HepG2 (cell line): ENCODE measurements around the gene SEZ6. TPM values are rescaled to one million over a fixed set of nuclear protein-coding genes. Genes with fewer than 3 reads are reported as not detected.

Experiments used
- ATAC-seq: fragments of 200-7000 bp; cut with Tn5 transposase; 3 replicates; pipeline ENCODE4 v1.9.1; 2020; ENCODE audit warnings: mild to moderate bottlenecking, moderate library complexity
- BruUV-seq: library from RNA; stranded (reverse); fragments of 400-500 nt; replicated peaks from 2 replicates; lab custom pipeline; 2021; lab: Mats Ljungman, UMichigan
- CTCF ChIA-PET: fragments of 300-600 bp; formaldehyde crosslinking; extraction: SDS; loops from one replicate; lab custom pipeline; 2021; ENCODE audit warnings: low total read pairs, inconsistent platforms, low intra/inter-chr PET ratio; lab: Yijun Ruan, JAX
- POLR2A ChIA-PET: fragments of 350-600 bp; sonication (Branson Sonifier 250); formaldehyde crosslinking; loops from one replicate; lab custom pipeline; 2020; ENCODE audit warnings: antibody characterized with exemption, inconsistent platforms; lab: Yijun Ruan, JAX
- DNase-seq: peaks from one replicate; pipeline ENCODE4 v3.0.0-alpha.2; 2015; ENCODE audit warnings: low spot score
- FAIRE-seq: peaks from 3 replicates; lab custom pipeline; 2011; peaks lifted over from hg19 to GRCh38; lab: Jason Lieb, UNC
- H2AFZ ChIP-seq: one replicate; pipeline ENCODE4 v1.6.1; 2011; ENCODE audit warnings: low read length, inconsistent platforms
- H3K27ac ChIP-seq: fragments of 300-600 bp; 3 replicates; pipeline ENCODE4 v1.8.0; 2011; ENCODE audit warnings: mixed run types, mild to moderate bottlenecking, mixed read lengths, low read length, inconsistent platforms; ENCODE audit not compliant: insufficient read depth; ENCODE audit errors: extremely low read length
- H3K27me3 ChIP-seq, 2 experiments: fragments of 200-600 bp in 1 of 2; 2 replicates in 1 of 2; 3 replicates in 1 of 2; pipeline versions ENCODE4 v1.6.0 to v1.8.0; 2011; ENCODE audit warnings: low read length in 2 of 2, mild to moderate bottlenecking in 2 of 2, moderate library complexity in 2 of 2, inconsistent platforms in 1 of 2; ENCODE audit not compliant: insufficient read depth in 2 of 2, control insufficient read depth in 1 of 2
- H3K36me3 ChIP-seq, 2 experiments: fragments of 200-600 bp in 1 of 2; replicated peaks in 1 of 2; 2 replicates in 1 of 2; 3 replicates in 1 of 2; pipeline versions ENCODE4 v1.5.1 to v1.8.0; 2011; ENCODE audit warnings: low read length in 2 of 2, inconsistent platforms in 1 of 2; ENCODE audit not compliant: insufficient read depth in 2 of 2, control insufficient read depth in 1 of 2
- H3K4me1 ChIP-seq: 2 replicates; pipeline ENCODE4 v1.5.1; 2012; ENCODE audit warnings: low read length, inconsistent platforms; ENCODE audit not compliant: insufficient read depth
- H3K4me2 ChIP-seq: 2 replicates; pipeline ENCODE4 v1.6.0; 2011; ENCODE audit warnings: low read depth, low read length, inconsistent platforms
- H3K4me3 ChIP-seq, 3 experiments: fragments of 200-600 bp in 1 of 3; sonication (generic), shearing (Covaris generic) in 1 of 3; replicated peaks in 1 of 3; 2 replicates each; pipeline ENCODE4 v1.5.1; 2011 to 2016; ENCODE audit warnings: low read length in 3 of 3, inconsistent platforms in 2 of 3, low read depth in 2 of 3, mild to moderate bottlenecking in 2 of 3, control low read depth in 1 of 3, mixed read lengths in 1 of 3; ENCODE audit not compliant: insufficient read depth in 1 of 3
- H3K79me2 ChIP-seq: one replicate; pipeline ENCODE4 v1.6.1; 2011; ENCODE audit warnings: low read length, inconsistent platforms; ENCODE audit not compliant: insufficient read depth
- H3K9ac ChIP-seq: 2 replicates; pipeline ENCODE4 v1.6.0; 2011; ENCODE audit warnings: mild to moderate bottlenecking, low read depth, low read length, inconsistent platforms; ENCODE audit not compliant: insufficient read depth
- H3K9me3 ChIP-seq: 2 replicates; pipeline ENCODE4 v1.5.1; 2012; ENCODE audit warnings: mild to moderate bottlenecking, low read length
- H4K20me1 ChIP-seq: 2 replicates; pipeline ENCODE4 v1.6.0; 2011; ENCODE audit warnings: inconsistent platforms, mild to moderate bottlenecking, low read length, moderate library complexity; ENCODE audit not compliant: insufficient read depth
- ELF1 ChIP-seq: sonication (generic); formaldehyde crosslinking; IDR thresholded peaks from 2 replicates; pipeline ENCODE4 v1.4.0; 2020; ENCODE audit warnings: missing genetic modification reagents
- FOSL1 ChIP-seq: sonication (generic); formaldehyde crosslinking; IDR thresholded peaks from 2 replicates; pipeline ENCODE4 v1.9.0; 2021; ENCODE audit warnings: missing genetic modification reagents, borderline replicate concordance
- FOXK2 ChIP-seq: fragments of 450-650 bp; IDR thresholded peaks from 2 replicates; pipeline ENCODE4 v1.6.1; 2016
- GTF2F1 ChIP-seq: fragments of 150-350 bp; IDR thresholded peaks from 2 replicates; pipeline ENCODE4 v1.6.1; 2014; ENCODE audit warnings: low read length
- NFKBIZ ChIP-seq: IDR thresholded peaks from 2 replicates; pipeline ENCODE4 v1.6.1; 2018; ENCODE audit warnings: missing genetic modification reagents, missing compliant biosample characterization
- NFYC ChIP-seq: IDR thresholded peaks from 2 replicates; pipeline ENCODE4 v1.6.1; 2016; ENCODE audit warnings: missing genetic modification reagents, missing compliant biosample characterization
- NR2F6 ChIP-seq, 2 experiments: IDR thresholded peaks; 2 replicates each; pipeline ENCODE4 v1.6.1; 2016; ENCODE audit warnings: antibody characterized with exemption in 1 of 2, mild to moderate bottlenecking in 1 of 2
- PCBP2 ChIP-seq: fragments of 200-400 bp; formaldehyde crosslinking; optimal IDR thresholded peaks from 2 replicates; pipeline ENCODE3; 2018; ENCODE audit warnings: low read length, low read depth; ENCODE audit not compliant: poor library complexity, severe bottlenecking
- ZNF230 ChIP-seq: sonication (generic); formaldehyde crosslinking; IDR thresholded peaks from 2 replicates; pipeline ENCODE4 v1.4.0; 2020; ENCODE audit warnings: mild to moderate bottlenecking, missing genetic modification reagents
- ZNF687 ChIP-seq: sonication (generic); formaldehyde crosslinking; IDR thresholded peaks from 2 replicates; pipeline ENCODE4 v1.5.1; 2020; ENCODE audit warnings: mild to moderate bottlenecking, missing genetic modification reagents, moderate library complexity
- ZNF703 ChIP-seq: sonication (generic); formaldehyde crosslinking; IDR thresholded peaks from 2 replicates; pipeline ENCODE4 v1.5.1; 2020; ENCODE audit warnings: missing genetic modification reagents, mild to moderate bottlenecking, moderate library complexity, borderline replicate concordance
- ZSCAN31 ChIP-seq: sonication (generic); formaldehyde crosslinking; IDR thresholded peaks from 2 replicates; pipeline ENCODE4 v1.5.0; 2020; ENCODE audit warnings: low read depth, mild to moderate bottlenecking, missing genetic modification reagents
- WGBS: methylation state at CpG from one replicate; pipeline ENCODE4 v1.1.6; 2017; ENCODE audit warnings: low lambda C conversion rate; 5-methylcytosine and 5-hydroxymethylcytosine counted together
- in situ Hi-C: cut with HindIII; loops from 2 replicates; pipeline ENCODE4 v1.10.0; 2017; ENCODE audit warnings: low pct_unique_long_range_greater_than_20kb; ENCODE audit not compliant: extremely low pct_ligation_motif_present
- intact Hi-C: fragments of 100-400 bp; cut with micrococcal nuclease; formaldehyde crosslinking; loops from one replicate; pipeline ENCODE4 v1.10.0; 2022; ENCODE audit not compliant: unreplicated experiment
- polyA plus RNA-seq, 8 experiments: library from polyadenylated mRNA; depleted of rRNA in 3 of 8; stranded (reverse) in 7 of 8; unstranded in 1 of 8; fragments of >200 nt; fragmentation: Illumina TruSeq in 4 of 8; extraction: Trizol in 4 of 8; gene quantifications; 2 replicates each; pipeline versions ENCODE4 v1.2.1 to v1.2.3, GENCODE V29; 2011 to 2016; ENCODE audit warnings: low read depth in 4 of 8, missing spikeins in 1 of 8, mixed read lengths in 1 of 8; ENCODE audit not compliant: insufficient read depth in 1 of 8
- total RNA-seq, 5 experiments: library from RNA; depleted of rRNA; stranded (reverse); fragments of >200 nt; fragmentation: Illumina TruSeq; extraction: Trizol; gene quantifications; 2 replicates each; pipeline ENCODE4 v1.2.3, GENCODE V29; 2016; ENCODE audit warnings: low read depth in 1 of 5
- TF ChIP-seq, protein P1 (sequence below): sonication (generic); formaldehyde crosslinking; IDR thresholded peaks from 2 replicates; pipeline ENCODE4 v1.5.0; 2020; ENCODE audit warnings: missing genetic modification reagents

SEZ6 gene
- total and polyA plus RNA-seq, 2 of the 13 experiments (the other 11 are each of a cell fraction or from before 2014, with no cell fraction given) = not detected

- Histone ChIP-seq H3K4me1 (peaks cover 44% of the 10 kb centered on the region), H2AFZ (no peak overlapping the region), H3K9ac (peak overlapping the region; percentile 90), H4K20me1 (peaks cover 4% of the 10 kb centered on the region; the same call in 1 of the 2 replicates), H3K27ac (peak overlapping the region; percentile 88), H3K9me3 (no peaks in the 10 kb centered on the region), H3K36me3 (peaks cover 2% of the 10 kb centered on the region in 2 experiments; a peak in 1 of 5 replicates), H3K4me3 (peak overlapping the region; percentile 87 to 97 (median 96)), H3K79me2 (peaks cover 56% of the 10 kb centered on the region), H3K27me3 (no peaks in the 10 kb centered on the region; a peak in 1 of 5 replicates), H3K4me2 (peak overlapping the region; percentile 90)
- FAIRE-seq = no peak
- no TSS peak for BruUV-seq
- peak; percentile 25 for DNase-seq
- ATAC-seq = peak; percentile 1; the same call in 2 of the 3 replicates
- under 1% methylated on average over 34 of the region's 43 CpGs for WGBS
- in situ Hi-C loops = no loop called here
- ChIA-PET CTCF (no interaction called here), POLR2A (interaction anchor here (0.9 to 4.4 kb wide), 16 partner anchors 9 to 288 kb away, joined by 3 to 57 read pairs (median 5); partner anchors contain the start of genes FAM222B, FLOT2, NEK8 and PIPOX)
- intact Hi-C loops = no loop called here
- TF ChIP-seq ELF1 (CRISPR knock-in tag) (0 out of 2 replicates have a peak, but pooled peaks have one; percentile 27), PCBP2 (peak; percentile 33), NFYC (CRISPR knock-in tag) (no peak), GTF2F1 (no peak), NR2F6 (IDR thresholded peaks at IDR 0.05) (no peak), NR2F6 (CRISPR knock-in tag; IDR thresholded peaks at IDR 0.05) (no peak), ZSCAN31 (CRISPR knock-in tag) (peak; percentile 73; the same call in 1 of the 2 replicates), FOXK2 (no peak), ZNF687 (CRISPR knock-in tag) (peak; percentile 22), ZNF703 (CRISPR knock-in tag) (no peak), ZNF230 (0 out of 2 replicates have a peak, but pooled peaks have one; percentile 33), FOSL1 (CRISPR knock-in tag) (no peak), NFKBIZ (no peak)
- TF ChIP-seq, protein P1, sequence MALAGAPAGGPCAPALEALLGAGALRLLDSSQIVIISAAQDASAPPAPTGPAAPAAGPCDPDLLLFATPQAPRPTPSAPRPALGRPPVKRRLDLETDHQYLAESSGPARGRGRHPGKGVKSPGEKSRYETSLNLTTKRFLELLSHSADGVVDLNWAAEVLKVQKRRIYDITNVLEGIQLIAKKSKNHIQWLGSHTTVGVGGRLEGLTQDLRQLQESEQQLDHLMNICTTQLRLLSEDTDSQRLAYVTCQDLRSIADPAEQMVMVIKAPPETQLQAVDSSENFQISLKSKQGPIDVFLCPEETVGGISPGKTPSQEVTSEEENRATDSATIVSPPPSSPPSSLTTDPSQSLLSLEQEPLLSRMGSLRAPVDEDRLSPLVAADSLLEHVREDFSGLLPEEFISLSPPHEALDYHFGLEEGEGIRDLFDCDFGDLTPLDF (CRISPR knock-in tag) = 0 out of 2 replicates have a peak, but pooled peaks have one; percentile 27
Measured at GRCh38 chr17:28950017-28950751, 55.6 kb downstream of the SEZ6 start.
